ENCODE data around the gene SRPX2. TPM values are rescaled to one million over a fixed set of nuclear protein-coding genes. Genes with fewer than 3 reads are reported as not detected.
A peak's percentile ranks its signal among the peaks of the same experiment; 100 is the strongest.

The SRPX2 gene
- polyA plus RNA-seq, 3 donors = not detected

- Mint-ChIP-seq H3K27ac (no peak overlapping the region), H3K4me3 (no peak overlapping the region), H3K4me1 (peaks cover 9% of the 10 kb centered on the region), H3K9me3 (peaks cover 0 to 5% (median 0%) of the 10 kb centered on the region in 7 donors), H3K27me3 (ENCODE audit: low read depth in 3 of 3) (peaks cover 34 to 61% (median 45%) of the 10 kb centered on the region in 3 donors), H3K36me3 (no peaks in the 10 kb centered on the region)
- intact Hi-C loops (cut with micrococcal nuclease) = no loop called here
- Histone ChIP-seq H2AFZ (ENCODE audit: insufficient read depth, low read depth, low read length, poor library complexity, severe bottlenecking) (no peak overlapping the region), H3K79me2 (ENCODE audit: insufficient read depth, low read length) (no peaks in the 10 kb centered on the region), H3K4me2 (replicated peaks; ENCODE audit: extremely low read depth, low read length, poor library complexity, severe bottlenecking) (no peak overlapping the region), H3K9ac (ENCODE audit: insufficient read depth, low read length, poor library complexity, severe bottlenecking) (no peak overlapping the region), H3K27me3 (ENCODE audit: control insufficient read depth in 2 of 2, insufficient read depth in 2 of 2, low read length in 2 of 2) (peaks cover 41 to 60% of the 10 kb centered on the region in 2 donors), H3K4me1 (ENCODE audit: control insufficient read depth in 1 of 2, insufficient read depth in 2 of 2, low read length in 2 of 2) (peaks cover 0 to 2% of the 10 kb centered on the region in 2 donors), H3K9me3 (replicated peaks in 1 of 2; ENCODE audit: control insufficient read depth in 1 of 2, insufficient read depth in 1 of 2, low read length in 2 of 2) (no peaks in the 10 kb centered on the region), H3K27ac (ENCODE audit: low read depth in 1 of 2, low read length in 2 of 2) (no peak overlapping the region), H3K4me3 (replicated peaks in 1 of 3; ENCODE audit: low read depth in 2 of 3, low read length in 3 of 3) (no peak overlapping the region), H4K20me1 (ENCODE audit: insufficient read depth, low read length) (no peaks in the 10 kb centered on the region), H3K36me3 (replicated peaks in 1 of 2; ENCODE audit: control insufficient read depth in 1 of 2, insufficient read depth in 2 of 2, low read length in 2 of 2) (no peaks in the 10 kb centered on the region)
- no peak for DNase-seq
- WGBS (ENCODE audit: insufficient coverage) = no CpG with 5 or more reads among the region's 5 CpGs
- TF ChIP-seq CTCF (IDR thresholded peaks at IDR 0.05) = no peak
Observed at GRCh38 chrX:100625985-100626491, 18.0 kb upstream of the SRPX2 start.

DNA sequence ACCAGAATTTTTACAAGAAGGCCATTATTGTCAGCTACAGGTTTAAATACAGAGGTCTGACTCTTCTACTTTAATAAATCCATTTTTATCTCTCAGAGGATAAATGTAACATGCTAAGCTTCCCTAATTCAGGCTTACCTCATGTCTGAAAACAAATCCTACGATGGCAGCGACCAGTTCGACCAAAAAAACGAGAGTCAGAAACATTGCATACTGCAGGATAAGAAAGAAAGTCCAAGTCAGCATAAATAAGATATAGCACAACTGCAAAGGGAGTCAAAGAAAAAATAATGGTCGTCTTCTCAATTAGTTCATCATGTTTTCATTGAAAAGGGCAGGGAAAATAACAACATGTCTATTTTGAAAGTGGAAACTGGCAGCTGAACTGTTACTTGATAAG is 9.0 kb upstream of the SRPX2 start:
- Histone ChIP-seq H4K20me1 (ENCODE audit: insufficient read depth, low read length) (no peaks in the 10 kb centered on the region), H3K27ac (ENCODE audit: low read depth in 1 of 2, low read length in 2 of 2) (no peak overlapping the region), H3K36me3 (replicated peaks in 1 of 2; ENCODE audit: control insufficient read depth in 1 of 2, insufficient read depth in 2 of 2, low read length in 2 of 2) (no peaks in the 10 kb centered on the region), H3K27me3 (ENCODE audit: control insufficient read depth in 2 of 2, insufficient read depth in 2 of 2, low read length in 2 of 2) (peaks cover 64 to 80% of the 10 kb centered on the region in 2 donors), H3K4me2 (replicated peaks; ENCODE audit: extremely low read depth, low read length, poor library complexity, severe bottlenecking) (no peak overlapping the region), H3K9ac (ENCODE audit: insufficient read depth, low read length, poor library complexity, severe bottlenecking) (no peak overlapping the region), H2AFZ (ENCODE audit: insufficient read depth, low read depth, low read length, poor library complexity, severe bottlenecking) (no peak overlapping the region), H3K4me1 (ENCODE audit: control insufficient read depth in 1 of 2, insufficient read depth in 2 of 2, low read length in 2 of 2) (no peaks in the 10 kb centered on the region), H3K79me2 (ENCODE audit: insufficient read depth, low read length) (no peaks in the 10 kb centered on the region), H3K9me3 (replicated peaks in 1 of 2; ENCODE audit: control insufficient read depth in 1 of 2, insufficient read depth in 1 of 2, low read length in 2 of 2) (peaks cover 0 to 11% of the 10 kb centered on the region in 2 donors), H3K4me3 (replicated peaks in 1 of 3; ENCODE audit: low read depth in 2 of 3, low read length in 3 of 3) (no peak overlapping the region)
- WGBS (ENCODE audit: insufficient coverage) = no CpG with 5 or more reads among the region's 5 CpGs
- peaks cover 4% of the 10 kb centered on the region for H3K4me1 Mint-ChIP-seq
- H3K27me3 Mint-ChIP-seq (ENCODE audit: low read depth in 3 of 3) = peaks cover 52 to 70% (median 67%) of the 10 kb centered on the region in 3 donors
- no peak overlapping the region for H3K27ac Mint-ChIP-seq
- H3K36me3 Mint-ChIP-seq = peaks cover 0 to 3% of the 10 kb centered on the region in 2 donors
- intact Hi-C loops (cut with micrococcal nuclease) = no loop called here
- no peak for TF ChIP-seq CTCF (IDR thresholded peaks at IDR 0.05)
- H3K9me3 Mint-ChIP-seq = peaks cover 0 to 13% (median 4%) of the 10 kb centered on the region in 7 donors
- H3K4me3 Mint-ChIP-seq = peak overlapping the region in 1 of 2 donors; percentile 33
- DNase-seq = no peak

All from CD14-positive monocyte (primary cell).